Stimulated activated CD4-positive, alpha-beta T cell treated with anti-CD3 and anti-CD28 coated beads, Interleukin-15, amount 100 ng/mL, for 48 hours (primary cell): ENCODE results near the gene GRID2.
"Not testable (repeated sequence)": the region's sequence is repeated elsewhere in the genome, so short reads cannot be mapped to it uniquely, and the experiment has no call there.

ENCODE experiments used
- DNase-seq, 2 donors: peaks; one replicate each; pipeline ENCODE4 v3.0.0-alpha.2; 2020; ENCODE audit warnings: low read depth in 2 of 2

The GRID2 gene

GRCh38 chr4:93187466-93187865 lies 883.7 kb downstream of the GRID2 start:
- DNase-seq = no peak

GRCh38 chr4:93187892-93188291 lies 884.1 kb downstream of the GRID2 start:
- no peak for DNase-seq

GRCh38 chr4:93199492-93199891 lies 895.7 kb downstream of the GRID2 start:
- DNase-seq = no peak

GRCh38 chr4:93201471-93202096 lies 897.8 kb downstream of the GRID2 start:
- DNase-seq = no peak

GRCh38 chr4:93203708-93204107 lies 899.9 kb downstream of the GRID2 start:
- DNase-seq = no peak

GRCh38 chr4:93212250-93212649 lies 908.5 kb downstream of the GRID2 start:
- no peak for DNase-seq

GRCh38 chr4:93216646-93217045 lies 912.9 kb downstream of the GRID2 start:
- DNase-seq = no peak

GRCh38 chr4:93217431-93217830 lies 913.7 kb downstream of the GRID2 start:
- no peak for DNase-seq

- DNase-seq = no peak
Observed at GRCh38 chr4:93221771-93222170, 918.0 kb downstream of the GRID2 start.

GRCh38 chr4:93228021-93228420 lies 924.3 kb downstream of the GRID2 start:
- no peak for DNase-seq

GRCh38 chr4:93232883-93233282 lies 929.1 kb downstream of the GRID2 start:
- DNase-seq = no peak

GRCh38 chr4:93237521-93237920 lies 933.8 kb downstream of the GRID2 start:
- no peak for DNase-seq

- no peak for DNase-seq
Observed at GRCh38 chr4:93243262-93243661, 939.5 kb downstream of the GRID2 start.

GRCh38 chr4:93261207-93261606 lies 957.4 kb downstream of the GRID2 start:
- DNase-seq = no peak

GRCh38 chr4:93263166-93263565 lies 959.4 kb downstream of the GRID2 start:
- no peak for DNase-seq

GRCh38 chr4:93267747-93268146 lies 964.0 kb downstream of the GRID2 start:
- DNase-seq = no peak

- DNase-seq = no peak
Observed at GRCh38 chr4:93285346-93285745, 981.6 kb downstream of the GRID2 start.

- DNase-seq = no peak
Observed at GRCh38 chr4:93289241-93289640, 985.5 kb downstream of the GRID2 start.

GRCh38 chr4:93289831-93290230 lies 986.1 kb downstream of the GRID2 start:
- DNase-seq = no peak

GRCh38 chr4:93299118-93299517 lies 995.4 kb downstream of the GRID2 start:
- no peak for DNase-seq

- not testable (repeated sequence) for DNase-seq
Observed at GRCh38 chr4:93300780-93301555, 997.2 kb downstream of the GRID2 start.

GRCh38 chr4:93302310-93302709 lies 998.5 kb downstream of the GRID2 start:
- DNase-seq = no peak

GRCh38 chr4:93303440-93303839 lies 999.7 kb downstream of the GRID2 start:
- DNase-seq = no peak

- no peak for DNase-seq
Observed at GRCh38 chr4:93312299-93312698, 1008.5 kb downstream of the GRID2 start.
